Activated CD4-positive, CD25-positive, alpha-beta regulatory T cell (primary cell): ENCODE measurements around the gene SLC25A24.

Experiments used
- DNase-seq, 4 experiments: peaks; one replicate each; lab custom pipeline; 2025; lab: John Stamatoyannopoulos, UW

SLC25A24 gene

DNA sequence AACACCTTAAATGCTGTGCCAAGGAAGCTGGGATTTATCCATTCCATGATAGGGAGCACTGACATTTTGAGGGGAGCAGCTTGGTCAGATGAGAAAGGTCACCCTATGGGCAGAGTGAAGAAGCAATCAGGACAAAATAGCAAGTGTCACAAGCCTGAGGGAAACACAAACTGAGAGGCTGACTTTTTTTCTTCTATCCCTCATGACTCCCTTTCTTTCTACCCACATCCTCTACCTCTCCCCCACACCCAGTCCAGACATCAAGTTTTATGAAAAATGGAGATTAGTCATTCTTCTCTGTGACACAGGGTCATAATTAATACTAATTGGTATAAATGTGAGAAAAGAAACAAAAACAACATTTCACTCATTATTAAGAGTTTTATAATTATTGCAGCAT, 103.1 kb downstream of the SLC25A24 start:
- DNase-seq, result no peak

DNA sequence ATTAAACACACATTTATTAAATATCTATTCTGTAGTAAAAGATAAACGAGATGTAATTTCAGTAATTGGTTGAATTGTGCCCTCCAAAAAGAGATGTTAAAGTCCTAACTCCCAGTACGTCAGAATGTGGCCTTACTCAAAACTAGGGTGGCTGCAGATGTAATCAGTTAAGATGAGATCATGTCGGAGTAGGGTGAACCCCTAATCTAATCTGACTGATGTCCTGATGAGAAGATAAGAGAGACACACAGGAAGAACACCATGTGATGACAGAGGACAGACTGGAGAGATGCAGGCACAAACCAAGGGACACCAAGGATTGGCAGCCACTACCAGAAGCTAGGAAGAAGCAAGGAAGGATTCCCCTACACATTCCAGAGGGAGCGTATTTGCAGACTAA, 104.1 kb downstream of the SLC25A24 start:
- no peak for DNase-seq

DNA sequence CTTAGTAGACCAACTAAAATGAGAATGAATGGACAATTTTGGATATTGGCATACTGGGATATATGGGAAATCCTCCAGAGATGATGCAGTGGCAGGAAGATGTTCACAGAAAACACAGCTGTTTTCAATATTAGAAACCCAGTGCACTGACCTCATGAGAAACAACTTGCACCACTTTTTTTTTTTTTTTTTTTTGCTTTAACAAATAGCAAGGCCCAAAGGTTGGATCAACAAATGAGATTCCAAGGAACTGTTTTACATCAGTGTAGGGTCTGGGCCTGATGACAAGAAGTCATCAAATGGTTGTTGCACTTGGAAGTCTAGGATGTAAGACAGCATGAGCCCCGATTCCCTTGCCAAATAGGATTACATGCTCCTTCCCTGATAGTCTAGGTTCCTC, 110.7 kb downstream of the SLC25A24 start:
- DNase-seq, result no peak

DNA sequence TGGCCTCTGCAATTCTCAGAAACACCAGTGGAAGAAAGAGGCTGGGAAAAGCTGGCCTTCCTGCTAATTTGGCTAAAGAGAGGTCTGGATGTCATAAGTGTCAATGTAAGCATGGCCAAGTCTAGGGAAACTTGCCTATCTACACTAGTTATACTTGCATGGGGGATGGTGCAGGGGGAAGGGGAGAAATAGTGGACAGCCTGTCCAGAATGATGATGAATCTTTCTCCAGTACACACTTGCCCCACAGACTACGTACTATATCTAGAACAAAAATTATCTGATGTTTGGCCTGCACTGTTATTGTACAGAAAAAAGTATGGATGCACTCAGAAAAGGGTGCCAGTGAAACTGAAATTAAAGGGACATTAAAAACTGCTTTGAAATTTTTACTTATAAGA, 114.5 kb downstream of the SLC25A24 start:
- DNase-seq, result no peak

DNA sequence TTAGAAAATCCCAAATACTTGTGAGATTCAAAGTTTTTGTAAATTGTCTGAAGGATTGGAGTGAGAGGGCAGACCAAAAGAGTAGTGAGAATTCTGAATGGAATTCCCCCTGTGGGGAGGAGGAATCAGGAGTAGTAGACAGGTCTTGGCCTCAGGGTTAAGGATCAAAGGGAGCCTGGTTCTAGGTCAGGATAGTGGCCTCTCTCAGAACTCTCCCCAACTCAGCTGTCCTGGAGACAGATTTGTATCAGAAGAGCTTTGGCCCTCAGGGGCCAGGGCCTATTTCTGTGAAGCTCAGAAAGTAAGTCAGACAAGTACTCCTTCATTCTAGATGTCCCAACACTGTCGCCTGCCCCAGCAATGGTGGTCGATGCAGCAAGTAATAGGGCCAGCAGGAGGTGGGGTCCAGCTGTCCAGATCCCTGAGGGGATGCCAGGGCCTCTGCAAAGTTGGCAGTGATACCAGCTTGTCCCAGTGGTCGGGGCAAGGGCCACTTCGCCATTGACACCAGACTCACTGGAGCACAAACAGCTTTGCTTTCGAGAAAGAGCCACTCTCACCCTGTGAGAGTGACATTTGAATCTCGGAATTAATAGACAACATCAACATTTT, 115.2 kb downstream of the SLC25A24 start:
- DNase-seq, result no peak
